ENCODE results near the gene UCK1. TPM values are rescaled to one million over a fixed set of nuclear protein-coding genes. Genes with fewer than 3 reads are reported as not detected.

The UCK1 gene
- total and polyA plus RNA-seq, 2 experiments from 2014 or later, result 22.6 to 31.3 TPM

- H4K20me1 ChIP-seq (ENCODE audit: insufficient read depth), result no peaks in the 10 kb centered on the region
- no peaks in the 10 kb centered on the region for H3K27me3 ChIP-seq (replicated peaks; ENCODE audit: insufficient read depth)
- H3K4me2 ChIP-seq (ENCODE audit: unreplicated experiment), result no peak overlapping the region
- no peaks in the 10 kb centered on the region for H3K4me1 ChIP-seq (ENCODE audit: insufficient read depth)
- H3K9me3 ChIP-seq (ENCODE audit: low read depth), result no peaks in the 10 kb centered on the region
- H3F3A ChIP-seq (ENCODE audit: insufficient read depth), result no peaks in the 10 kb centered on the region
- in situ Hi-C loops (cut with MboI), result no loop called here
- TF ChIP-seq EZH2 (IDR thresholded peaks at IDR 0.05; ENCODE audit: insufficient read depth, poor library complexity, severe bottlenecking), result no peak
- no peak for TF ChIP-seq EZH2phosphoT487 (IDR thresholded peaks at IDR 0.05; ENCODE audit: insufficient read depth, low read depth)
- peaks cover 12% of the 10 kb centered on the region; the same call in 1 of the 2 replicates for H3K36me3 ChIP-seq (ENCODE audit: low read depth)
- DNase-seq, result no peak
- H3K79me2 ChIP-seq (ENCODE audit: insufficient read depth), result peaks cover 19% of the 10 kb centered on the region; the same call in 1 of the 2 replicates
- no peak overlapping the region for H3K27ac ChIP-seq
- H2AFZ ChIP-seq, result no peak overlapping the region
- no peak overlapping the region for H3K4me3 ChIP-seq
- H3K9ac ChIP-seq, result no peak overlapping the region
- H3K9me2 ChIP-seq (ENCODE audit: insufficient read depth), result no peaks in the 10 kb centered on the region
- WGBS, 2 experiments (ENCODE audit: low coverage in 1 of 2, low lambda C conversion rate in 2 of 2, missing lambda C conversion rate in 2 of 2), result 77 to 93% methylated on average over 5 to 9 of the region's 9 CpGs
Observed at GRCh38 chr9:131487001-131487400, 44.1 kb downstream of the UCK1 start.

DNA sequence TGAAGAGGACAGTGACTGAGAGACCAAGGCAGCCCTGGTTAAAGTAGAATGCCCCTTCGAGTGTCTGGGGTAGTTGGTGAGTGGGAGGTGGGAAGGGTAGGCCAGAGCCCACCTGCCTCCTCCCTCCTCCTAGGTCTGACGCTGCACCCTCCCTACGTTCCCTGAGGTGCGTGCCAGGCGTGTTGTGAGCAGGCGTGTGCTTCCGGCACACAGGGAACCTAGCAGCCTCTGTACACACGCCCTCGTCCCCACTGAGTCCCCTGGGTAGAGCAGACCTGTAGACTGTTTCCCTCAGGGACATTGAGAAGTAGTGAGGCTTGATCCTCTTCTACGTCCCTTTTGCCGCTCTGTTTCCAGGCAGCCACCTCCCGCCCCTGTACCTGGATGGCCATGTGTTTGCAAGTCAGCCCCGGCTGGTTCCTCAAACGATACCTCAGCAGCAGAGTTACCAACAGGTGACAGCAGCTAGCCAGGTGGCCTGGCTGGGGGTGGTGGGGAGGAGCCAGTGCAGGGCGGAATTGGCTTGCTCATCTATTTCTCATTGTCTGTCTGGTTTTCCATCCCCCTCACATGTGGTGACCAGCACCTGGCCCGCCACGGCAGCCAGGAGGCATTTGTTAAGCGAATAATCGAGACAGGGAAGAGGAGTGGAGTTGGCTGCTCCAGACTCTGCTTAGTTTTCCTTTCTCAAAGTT is 45.2 kb downstream of the UCK1 start:
- no peaks in the 10 kb centered on the region for H3K9me2 ChIP-seq (ENCODE audit: insufficient read depth)
- no peaks in the 10 kb centered on the region for H3K4me1 ChIP-seq (ENCODE audit: insufficient read depth)
- no peaks in the 10 kb centered on the region for H4K20me1 ChIP-seq (ENCODE audit: insufficient read depth)
- H3K79me2 ChIP-seq (ENCODE audit: insufficient read depth), result peaks cover 20% of the 10 kb centered on the region; the same call in 1 of the 2 replicates
- no peak for DNase-seq
- TF ChIP-seq EZH2phosphoT487 (IDR thresholded peaks at IDR 0.05; ENCODE audit: insufficient read depth, low read depth) (no peak), EZH2 (IDR thresholded peaks at IDR 0.05; ENCODE audit: insufficient read depth, poor library complexity, severe bottlenecking) (no peak)
- no peak overlapping the region for H3K4me2 ChIP-seq (ENCODE audit: unreplicated experiment)
- peaks cover 9% of the 10 kb centered on the region; the same call in 1 of the 2 replicates for H3K36me3 ChIP-seq (ENCODE audit: low read depth)
- in situ Hi-C loops (cut with MboI), result no loop called here
- no peaks in the 10 kb centered on the region for H3K9me3 ChIP-seq (ENCODE audit: low read depth)
- H3F3A ChIP-seq (ENCODE audit: insufficient read depth), result no peaks in the 10 kb centered on the region
- no peak overlapping the region for H3K4me3 ChIP-seq
- 86% methylated on average over 19 of the region's 19 CpGs for WGBS, 2 experiments (ENCODE audit: low coverage in 1 of 2, low lambda C conversion rate in 2 of 2, missing lambda C conversion rate in 2 of 2)
- H3K9ac ChIP-seq, result no peak overlapping the region
- no peak overlapping the region for H2AFZ ChIP-seq
- no peaks in the 10 kb centered on the region for H3K27me3 ChIP-seq (replicated peaks; ENCODE audit: insufficient read depth)
- no peak overlapping the region for H3K27ac ChIP-seq

GRCh38 chr9:131485206-131485605 is 45.9 kb downstream of the UCK1 start:
- Histone ChIP-seq H3K36me3 (ENCODE audit: low read depth) (peaks cover 16% of the 10 kb centered on the region), H3K27me3 (replicated peaks; ENCODE audit: insufficient read depth) (no peaks in the 10 kb centered on the region), H3K4me1 (ENCODE audit: insufficient read depth) (no peaks in the 10 kb centered on the region), H3K9me2 (ENCODE audit: insufficient read depth) (no peaks in the 10 kb centered on the region), H3K9me3 (ENCODE audit: low read depth) (no peaks in the 10 kb centered on the region), H3K4me3 (no peak overlapping the region), H3K4me2 (ENCODE audit: unreplicated experiment) (no peak overlapping the region), H3K27ac (no peak overlapping the region), H2AFZ (no peak overlapping the region), H4K20me1 (ENCODE audit: insufficient read depth) (no peaks in the 10 kb centered on the region), H3K9ac (no peak overlapping the region), H3K79me2 (ENCODE audit: insufficient read depth) (peaks cover 27% of the 10 kb centered on the region; the same call in 1 of the 2 replicates), H3F3A (ENCODE audit: insufficient read depth) (no peaks in the 10 kb centered on the region)
- DNase-seq, result no peak
- TF ChIP-seq EZH2phosphoT487 (IDR thresholded peaks at IDR 0.05; ENCODE audit: insufficient read depth, low read depth) (no peak), EZH2 (IDR thresholded peaks at IDR 0.05; ENCODE audit: insufficient read depth, poor library complexity, severe bottlenecking) (no peak)
- 80 to 81% methylated on average over 12 of the region's 12 CpGs for WGBS, 2 experiments (ENCODE audit: low coverage in 1 of 2, low lambda C conversion rate in 2 of 2, missing lambda C conversion rate in 2 of 2)
- in situ Hi-C loops (cut with MboI), result no loop called here

- H3K4me2 ChIP-seq (ENCODE audit: unreplicated experiment), result no peak overlapping the region
- H3K36me3 ChIP-seq (ENCODE audit: low read depth), result peaks cover 21% of the 10 kb centered on the region
- no peak for DNase-seq
- H4K20me1 ChIP-seq (ENCODE audit: insufficient read depth), result no peaks in the 10 kb centered on the region
- no peak overlapping the region for H3K9ac ChIP-seq
- no peaks in the 10 kb centered on the region for H3K27me3 ChIP-seq (replicated peaks; ENCODE audit: insufficient read depth)
- no peaks in the 10 kb centered on the region for H3F3A ChIP-seq (ENCODE audit: insufficient read depth)
- H3K79me2 ChIP-seq (ENCODE audit: insufficient read depth), result peaks cover 32% of the 10 kb centered on the region; the same call in 1 of the 2 replicates
- no peak overlapping the region for H2AFZ ChIP-seq
- H3K9me3 ChIP-seq (ENCODE audit: low read depth), result no peaks in the 10 kb centered on the region
- WGBS, 2 experiments (ENCODE audit: low coverage in 1 of 2, low lambda C conversion rate in 2 of 2, missing lambda C conversion rate in 2 of 2), result 92 to 95% methylated on average over 15 of the region's 15 CpGs
- no peaks in the 10 kb centered on the region for H3K9me2 ChIP-seq (ENCODE audit: insufficient read depth)
- H3K4me3 ChIP-seq, result no peak overlapping the region
- H3K27ac ChIP-seq, result no peak overlapping the region
- H3K4me1 ChIP-seq (ENCODE audit: insufficient read depth), result no peaks in the 10 kb centered on the region
- in situ Hi-C loops (cut with MboI), result no loop called here
- TF ChIP-seq EZH2phosphoT487 (IDR thresholded peaks at IDR 0.05; ENCODE audit: insufficient read depth, low read depth) (no peak), EZH2 (IDR thresholded peaks at IDR 0.05; ENCODE audit: insufficient read depth, poor library complexity, severe bottlenecking) (no peak)
Observed at GRCh38 chr9:131484560-131485185, 46.4 kb downstream of the UCK1 start.
